ENCODE results near the gene PSMD13.

The PSMD13 gene

DNA sequence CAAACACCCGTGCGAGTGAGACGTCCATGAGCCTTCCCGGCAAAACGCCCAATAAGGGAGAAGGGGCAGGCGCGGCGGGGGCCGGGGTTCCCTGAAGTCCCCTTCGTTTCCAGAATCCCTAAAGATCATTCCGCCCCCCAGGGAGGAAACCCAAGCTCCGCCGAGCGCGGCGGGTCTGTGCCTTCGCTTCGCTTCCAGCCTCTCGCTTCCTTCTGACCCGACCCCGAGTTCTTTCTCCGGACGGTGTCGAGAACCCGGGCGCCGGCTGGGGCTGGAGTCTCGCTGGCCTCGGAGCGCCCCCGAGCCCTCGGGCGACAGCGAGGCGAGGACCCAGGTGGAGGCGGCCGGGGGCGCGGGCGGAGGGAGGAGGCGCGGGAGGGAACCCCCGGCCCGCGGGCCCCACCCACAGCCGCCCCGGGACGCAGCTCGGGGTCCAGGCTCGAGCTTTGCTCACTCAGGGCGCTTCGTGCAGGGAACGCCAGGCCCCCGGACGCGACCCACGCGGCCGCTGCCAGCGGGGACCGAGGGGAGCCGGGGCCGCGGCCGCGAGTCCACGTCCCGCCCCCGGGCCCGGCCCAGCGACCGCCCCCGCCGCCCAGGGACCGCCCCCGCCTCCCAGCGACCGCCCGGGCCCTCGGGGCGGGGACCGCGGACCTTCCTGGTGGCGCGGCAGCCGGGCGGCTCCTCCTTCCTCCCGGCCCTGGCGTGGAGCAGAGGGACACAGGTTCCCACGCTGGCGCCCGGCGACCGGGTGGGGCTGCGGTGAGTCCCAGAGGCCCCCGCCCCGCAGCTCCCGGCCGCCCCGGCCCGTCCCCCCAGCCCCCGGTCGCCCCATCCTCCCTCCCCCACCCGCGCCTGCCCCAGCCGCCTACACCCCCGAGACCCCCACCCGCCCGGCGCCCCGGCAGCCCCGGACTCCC is 52.0 kb downstream of the PSMD13 start, which contains the start of gene PGGHG:
TSS of gene PGGHG (plus strand) at position 649 of the 920 bp plus-strand sequence. CDS start 691 bp downstream, outside the sequence.
- DNase-seq (ENCODE audit: low read depth) = no peak
- H3K4me3 ChIP-seq (ENCODE audit: low read length) = peak within 1 kb of the TSS; percentile 48
- TF ChIP-seq, protein P1, sequence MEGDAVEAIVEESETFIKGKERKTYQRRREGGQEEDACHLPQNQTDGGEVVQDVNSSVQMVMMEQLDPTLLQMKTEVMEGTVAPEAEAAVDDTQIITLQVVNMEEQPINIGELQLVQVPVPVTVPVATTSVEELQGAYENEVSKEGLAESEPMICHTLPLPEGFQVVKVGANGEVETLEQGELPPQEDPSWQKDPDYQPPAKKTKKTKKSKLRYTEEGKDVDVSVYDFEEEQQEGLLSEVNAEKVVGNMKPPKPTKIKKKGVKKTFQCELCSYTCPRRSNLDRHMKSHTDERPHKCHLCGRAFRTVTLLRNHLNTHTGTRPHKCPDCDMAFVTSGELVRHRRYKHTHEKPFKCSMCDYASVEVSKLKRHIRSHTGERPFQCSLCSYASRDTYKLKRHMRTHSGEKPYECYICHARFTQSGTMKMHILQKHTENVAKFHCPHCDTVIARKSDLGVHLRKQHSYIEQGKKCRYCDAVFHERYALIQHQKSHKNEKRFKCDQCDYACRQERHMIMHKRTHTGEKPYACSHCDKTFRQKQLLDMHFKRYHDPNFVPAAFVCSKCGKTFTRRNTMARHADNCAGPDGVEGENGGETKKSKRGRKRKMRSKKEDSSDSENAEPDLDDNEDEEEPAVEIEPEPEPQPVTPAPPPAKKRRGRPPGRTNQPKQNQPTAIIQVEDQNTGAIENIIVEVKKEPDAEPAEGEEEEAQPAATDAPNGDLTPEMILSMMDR (conservative IDR thresholded peaks at IDR 0.05; ENCODE audit: low read depth, low read length) = no peak

DNA sequence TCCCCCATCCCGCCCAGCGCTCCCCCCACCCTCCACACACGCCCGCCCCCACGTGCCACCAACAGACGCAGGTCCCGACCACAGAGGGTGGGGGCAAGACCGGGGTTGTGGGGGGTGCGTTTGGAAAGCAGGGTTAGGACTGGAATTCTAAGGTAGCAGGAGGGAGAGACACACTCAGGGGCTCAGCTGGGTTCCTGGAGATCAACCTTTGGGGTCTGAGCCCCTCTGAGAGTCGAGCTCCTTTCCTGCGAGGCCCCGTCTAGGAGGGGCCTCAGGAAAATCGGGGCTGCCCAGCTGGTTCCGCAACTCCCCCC is 52.6 kb downstream of the PSMD13 start:
- TF ChIP-seq, protein P1 (conservative IDR thresholded peaks at IDR 0.05; ENCODE audit: low read depth, low read length) = no peak

DNA sequence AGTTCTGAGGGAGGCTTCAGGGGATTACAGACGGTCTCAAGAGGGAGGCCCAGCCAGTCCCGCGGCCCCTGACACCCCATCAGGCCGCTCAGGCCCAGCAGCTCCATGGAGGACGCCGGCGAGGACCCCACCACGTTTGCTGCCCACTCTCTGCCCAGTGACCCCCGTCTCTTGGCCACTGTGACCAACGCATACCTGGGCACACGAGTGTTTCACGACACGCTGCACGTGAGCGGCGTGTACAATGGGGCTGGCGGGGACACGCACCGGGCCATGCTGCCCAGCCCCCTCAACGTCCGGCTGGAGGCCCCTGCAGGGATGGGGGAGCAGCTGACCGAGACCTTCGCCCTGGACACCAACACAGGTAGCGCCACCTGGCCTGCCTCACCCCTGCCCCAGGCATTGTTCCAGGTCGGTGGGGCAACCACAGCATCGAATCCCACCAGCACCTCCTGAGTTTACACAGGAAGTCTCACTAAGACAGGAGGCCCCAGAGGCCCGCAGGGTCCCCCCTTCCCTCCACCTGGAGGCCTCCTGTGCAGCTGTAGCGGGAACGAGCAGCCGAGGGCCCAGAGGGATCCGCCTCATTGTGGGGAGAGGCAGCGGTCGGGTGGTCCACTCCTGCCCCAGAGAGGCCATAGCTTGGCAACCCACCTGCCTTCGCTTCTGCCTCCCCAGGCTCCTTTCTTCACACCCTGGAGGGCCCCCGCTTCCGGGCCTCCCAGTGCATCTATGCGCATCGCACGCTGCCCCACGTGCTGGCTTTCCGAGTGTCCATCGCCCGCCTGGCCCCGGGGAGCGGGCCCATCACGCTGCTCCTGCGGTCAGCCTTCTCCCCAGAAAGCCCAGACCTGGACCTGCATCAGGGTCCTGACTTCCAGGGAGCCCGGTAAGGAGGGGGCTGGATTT is 53.2 kb downstream of the PSMD13 start:
- peak overlapping the region; percentile 31 for H3K4me3 ChIP-seq (ENCODE audit: low read length)
- TF ChIP-seq, protein P1 (conservative IDR thresholded peaks at IDR 0.05; ENCODE audit: low read depth, low read length) = no peak
- DNase-seq (ENCODE audit: low read depth) = no peak

More for the DNA sequence above, 52.6 kb downstream of the PSMD13 start:
- no peak for DNase-seq (ENCODE audit: low read depth)
- peak overlapping the region; percentile 31 for H3K4me3 ChIP-seq (ENCODE audit: low read length)

DNA sequence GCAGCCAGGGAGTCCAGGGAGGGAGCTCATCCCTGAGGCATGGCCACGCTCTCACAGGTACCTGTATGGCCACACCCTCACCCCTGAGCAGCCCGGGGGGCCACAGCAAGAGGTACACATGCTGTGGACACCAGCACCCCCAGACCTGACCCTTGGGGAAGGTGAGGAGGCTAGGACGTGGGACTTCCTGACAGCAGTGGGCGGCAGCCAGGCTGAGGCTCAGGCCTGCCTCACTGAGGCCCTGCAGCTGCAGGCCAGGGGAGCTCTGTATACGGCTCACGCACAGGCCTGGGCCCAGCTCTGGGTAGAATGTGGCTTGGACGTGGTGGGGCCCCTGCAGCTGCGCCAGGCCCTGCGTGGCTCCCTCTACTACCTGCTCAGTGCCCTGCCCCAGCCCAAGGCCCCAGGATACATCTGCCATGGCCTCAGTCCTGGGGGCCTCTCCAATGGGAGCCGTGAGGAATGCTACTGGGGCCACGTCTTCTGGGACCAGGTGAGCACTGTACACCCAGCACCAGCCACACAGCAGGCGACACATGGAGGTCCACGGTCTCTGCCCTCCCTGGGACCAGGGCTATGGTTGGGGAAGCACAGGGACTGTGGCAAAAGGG is 54.0 kb downstream of the PSMD13 start:
- H3K4me3 ChIP-seq (ENCODE audit: low read length) = no peak overlapping the region
- DNase-seq (ENCODE audit: low read depth) = no peak
- TF ChIP-seq, protein P1 (conservative IDR thresholded peaks at IDR 0.05; ENCODE audit: low read depth, low read length) = no peak

DNA sequence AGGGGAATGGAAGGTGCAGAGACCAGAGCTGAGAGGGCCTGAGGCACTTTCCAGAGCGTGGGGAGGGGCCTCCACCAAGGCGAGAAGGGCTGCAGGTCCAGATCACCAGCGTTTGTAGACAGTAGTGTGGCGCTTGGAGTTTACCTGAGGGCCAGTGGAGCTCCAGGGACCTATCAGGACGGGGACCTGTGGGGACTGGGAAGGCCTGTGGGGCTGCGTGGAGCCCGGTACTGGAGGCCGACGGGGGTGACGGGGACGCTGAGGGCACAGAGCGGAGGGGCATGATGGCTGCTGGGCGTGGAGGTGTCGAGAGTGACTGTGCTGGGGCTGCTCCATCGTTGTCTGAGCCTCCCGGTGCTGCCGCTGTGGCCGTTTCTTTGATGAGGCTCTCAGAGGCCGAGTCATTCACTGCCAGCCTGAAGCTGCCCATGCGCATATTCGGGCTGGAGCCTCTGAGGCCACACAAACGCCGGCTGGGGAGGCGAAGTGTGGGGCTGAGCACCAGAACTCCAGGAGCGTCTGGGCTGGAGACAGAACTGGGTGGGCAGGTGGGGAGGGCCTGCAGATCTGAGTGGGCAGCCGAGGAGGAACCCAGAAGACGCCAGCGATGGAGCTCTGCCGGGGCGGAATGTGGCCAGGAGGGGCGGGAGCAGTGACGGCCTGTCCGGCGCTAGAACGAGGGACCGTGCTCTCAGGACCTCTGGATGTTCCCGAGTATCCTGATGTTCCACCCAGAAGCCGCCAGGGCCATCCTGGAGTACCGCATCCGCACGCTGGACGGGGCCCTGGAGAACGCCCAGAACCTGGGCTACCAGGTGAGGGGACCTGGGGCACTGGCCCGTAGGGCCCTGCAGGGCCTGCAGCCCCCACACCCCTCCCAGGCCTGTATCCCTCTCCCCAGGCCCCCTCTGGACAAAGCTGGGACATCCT is 54.8 kb downstream of the PSMD13 start:
- DNase-seq (ENCODE audit: low read depth) = no peak
- no peak overlapping the region for H3K4me3 ChIP-seq (ENCODE audit: low read length)
- TF ChIP-seq, protein P1 (conservative IDR thresholded peaks at IDR 0.05; ENCODE audit: low read depth, low read length) = no peak

Measured in retinal pigment epithelial cell (primary cell).